Testis (tissue), 3 donors: ENCODE results near the gene NMRK2. TPM values are rescaled to one million over a fixed set of nuclear protein-coding genes. Genes with fewer than 3 reads are reported as not detected.
A peak's percentile ranks its signal among the peaks of the same experiment; 100 is the strongest.

Experiments used
- DNase-seq: peaks from one replicate; pipeline ENCODE4 v3.0.0-alpha.2; 2019
- H3K27ac ChIP-seq, 2 donors: fragments of 200-600 bp; sonication (generic); one replicate each; pipeline ENCODE4 v1.5.1; 2019
- H3K27me3 ChIP-seq: fragments of 200-600 bp; sonication (generic); one replicate; pipeline ENCODE4 v1.5.1; 2019
- H3K36me3 ChIP-seq: fragments of 200-600 bp; sonication (generic); one replicate; pipeline ENCODE4 v1.5.1; 2017; ENCODE audit warnings: low read depth; ENCODE audit errors: missing control alignments
- H3K4me1 ChIP-seq: fragments of 200-600 bp; sonication (generic); one replicate; pipeline ENCODE4 v1.5.1; 2019
- H3K4me3 ChIP-seq, 2 donors: fragments of 200-600 bp; sonication (generic); one replicate each; pipeline ENCODE4 v1.5.1; 2017 to 2019
- H3K9me3 ChIP-seq: fragments of 200-600 bp; sonication (generic); one replicate; pipeline ENCODE4 v1.5.1; 2017
- CTCF ChIP-seq, 3 experiments: fragments of 450-650 bp in 2 of 3; fragments of 200-600 bp in 1 of 3; sonication (generic) in 1 of 3; IDR thresholded peaks; one replicate each; pipeline ENCODE4 v1.5.1; 2016 to 2019; ENCODE audit warnings: antibody characterized with exemption in 3 of 3, mild to moderate bottlenecking in 2 of 3, moderate library complexity in 1 of 3
- POLR2A ChIP-seq: fragments of 450-650 bp; IDR thresholded peaks from one replicate; pipeline ENCODE4 v1.6.1; 2017; ENCODE audit warnings: antibody characterized with exemption, mild to moderate bottlenecking, moderate library complexity
- WGBS, 2 donors: methylation state at CpG; one replicate each; pipeline ENCODE4 v1.1.5; 2018; 5-methylcytosine and 5-hydroxymethylcytosine counted together
- intact Hi-C: fragments of 100-400 bp; cut with DNase I; formaldehyde crosslinking; loops from one replicate; pipeline ENCODE4 v1.15.1; 2023; ENCODE audit warnings: low total_unique reads
- polyA plus RNA-seq: library from polyadenylated mRNA; stranded (reverse); fragments of 350-450 nt; fragmentation: Illumina TruSeq; extraction: RNeasy Lipid Tissue Mini Kit (QIAGEN cat#74804); gene quantifications from one replicate; pipeline ENCODE4 v1.2.3, GENCODE V29; 2014; ENCODE audit warnings: low read depth, low replicate concordance; ENCODE audit not compliant: insufficient read depth
- total RNA-seq, 2 donors: library from RNA; depleted of rRNA; stranded (reverse); fragments of >200 nt; gene quantifications; one replicate each; pipeline ENCODE4 v1.2.3, GENCODE V29; 2016

Gene NMRK2
- total and polyA plus RNA-seq, 3 donors from 2014 or later, result 1.7 to 3.2 (median 1.7) TPM

- Histone ChIP-seq H3K4me3 (no peak overlapping the region), H3K36me3 (peaks cover 7% of the 10 kb centered on the region), H3K9me3 (no peaks in the 10 kb centered on the region), H3K27me3 (no peaks in the 10 kb centered on the region), H3K27ac (no peak overlapping the region), H3K4me1 (peaks cover 25% of the 10 kb centered on the region)
- no peak for DNase-seq
- 84 to 87% methylated on average over 19 to 39 of the region's 39 CpGs for WGBS, 2 donors
- intact Hi-C loops, result no loop called here
- TF ChIP-seq CTCF (IDR thresholded peaks at IDR 0.05) (no peak), POLR2A (no peak)
Observed at GRCh38 chr19:3981736-3982681, 49.1 kb downstream of the NMRK2 start.

GRCh38 chr19:3982701-3983541, 50.1 kb downstream of the NMRK2 start:
- WGBS, 2 donors, result 69 to 84% methylated on average over 2 to 40 of the region's 40 CpGs
- Histone ChIP-seq H3K4me1 (peaks cover 31% of the 10 kb centered on the region), H3K27ac (no peak overlapping the region), H3K36me3 (no peaks in the 10 kb centered on the region), H3K27me3 (no peaks in the 10 kb centered on the region), H3K9me3 (no peaks in the 10 kb centered on the region), H3K4me3 (no peak overlapping the region)
- DNase-seq, result no peak
- no peak for TF ChIP-seq POLR2A
- TF ChIP-seq CTCF (IDR thresholded peaks at IDR 0.05), result no peak
- intact Hi-C loops, result no loop called here

- no peaks in the 10 kb centered on the region for H3K9me3 ChIP-seq
- no peak for TF ChIP-seq POLR2A
- 52 to 76% methylated on average over 7 of the region's 7 CpGs for WGBS, 2 donors
- H3K4me1 ChIP-seq, result peaks cover 35% of the 10 kb centered on the region
- H3K27me3 ChIP-seq, result no peaks in the 10 kb centered on the region
- H3K4me3 ChIP-seq, result no peak overlapping the region
- DNase-seq, result no peak
- intact Hi-C loops, result no loop called here
- no peak overlapping the region for H3K27ac ChIP-seq
- H3K36me3 ChIP-seq, result no peaks in the 10 kb centered on the region
Observed at GRCh38 chr19:3983542-3983914, 50.7 kb downstream of the NMRK2 start.

GRCh38 chr19:3983936-3984583, 51.2 kb downstream of the NMRK2 start:
- no peak for DNase-seq
- no peak for TF ChIP-seq POLR2A
- TF ChIP-seq CTCF (IDR thresholded peaks at IDR 0.05), result no peak
- intact Hi-C loops, result no loop called here
- peaks cover 35% of the 10 kb centered on the region for H3K4me1 ChIP-seq
- H3K9me3 ChIP-seq, result no peaks in the 10 kb centered on the region
- no peaks in the 10 kb centered on the region for H3K36me3 ChIP-seq
- H3K27me3 ChIP-seq, result no peaks in the 10 kb centered on the region
- peak overlapping the region; percentile 95 to 96 for H3K4me3 ChIP-seq
- 29 to 54% methylated on average over 12 to 30 of the region's 30 CpGs for WGBS, 2 donors
- H3K27ac ChIP-seq, result peak overlapping the region; percentile 92 to 98

DNA sequence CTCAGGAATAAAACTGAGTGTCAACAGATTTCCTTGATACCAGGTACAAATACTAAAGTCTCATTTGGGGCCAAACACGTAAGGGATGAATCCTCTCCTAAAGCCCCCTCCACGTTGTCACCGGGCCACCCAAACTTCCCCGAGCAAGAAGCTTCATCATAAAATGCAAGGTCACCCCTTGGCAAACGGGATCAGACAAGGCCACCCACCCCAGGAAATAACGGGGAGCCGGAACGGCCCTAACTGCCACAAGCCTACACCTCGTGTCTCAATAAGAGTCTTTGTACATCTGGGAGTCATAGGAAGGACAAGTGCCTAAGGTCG, 51.7 kb downstream of the NMRK2 start:
- peaks cover 35% of the 10 kb centered on the region for H3K4me1 ChIP-seq

More for the DNA sequence above, 51.7 kb downstream of the NMRK2 start:
- H3K27ac ChIP-seq, result peak overlapping the region; percentile 92 to 98
- H3K9me3 ChIP-seq, result no peaks in the 10 kb centered on the region
- DNase-seq, result no peak
- no peaks in the 10 kb centered on the region for H3K36me3 ChIP-seq
- peak overlapping the region; percentile 95 to 96 for H3K4me3 ChIP-seq
- no peak for TF ChIP-seq POLR2A
- TF ChIP-seq CTCF (IDR thresholded peaks at IDR 0.05), result no peak
- 0 to 1% methylated on average over 10 of the region's 10 CpGs for WGBS, 2 donors
- intact Hi-C loops, result no loop called here
- no peaks in the 10 kb centered on the region for H3K27me3 ChIP-seq
